Medulla oblongata (tissue), 1 donor: ENCODE results near the gene GZMA.
A peak's percentile ranks its signal among the peaks of the same experiment; 100 is the strongest.
"Not testable (repeated sequence)": the region's sequence is repeated elsewhere in the genome, so short reads cannot be mapped to it uniquely, and the experiment has no call there.

Experiments used
- DNase-seq: peaks from one replicate; pipeline ENCODE4 v3.0.0-alpha.2; 2015; ENCODE audit errors: extremely low spot score

Gene GZMA

DNA sequence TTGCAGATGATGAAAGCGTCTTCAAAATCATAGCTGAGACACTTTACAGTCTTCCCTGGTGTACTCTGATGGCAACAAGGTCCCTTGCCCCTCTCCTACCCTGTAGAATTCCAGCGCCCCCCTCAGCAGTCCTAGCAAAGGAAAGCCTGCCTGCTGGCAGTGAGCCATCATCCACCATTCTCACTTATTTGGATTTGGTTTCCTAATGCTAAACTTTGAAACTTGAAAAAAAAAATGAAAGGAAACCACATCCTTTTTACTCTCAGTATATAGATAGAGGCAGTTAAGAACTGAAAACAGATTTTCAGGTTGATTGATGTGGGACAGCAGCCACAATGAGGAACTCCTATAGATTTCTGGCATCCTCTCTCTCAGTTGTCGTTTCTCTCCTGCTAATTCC lies at the start of gene GZMA:
TSS of gene GZMA (plus strand) at position 299 of the 400 bp plus-strand sequence. CDS start at position 336, 37 bp downstream.
- DNase-seq, result no peak

DNA sequence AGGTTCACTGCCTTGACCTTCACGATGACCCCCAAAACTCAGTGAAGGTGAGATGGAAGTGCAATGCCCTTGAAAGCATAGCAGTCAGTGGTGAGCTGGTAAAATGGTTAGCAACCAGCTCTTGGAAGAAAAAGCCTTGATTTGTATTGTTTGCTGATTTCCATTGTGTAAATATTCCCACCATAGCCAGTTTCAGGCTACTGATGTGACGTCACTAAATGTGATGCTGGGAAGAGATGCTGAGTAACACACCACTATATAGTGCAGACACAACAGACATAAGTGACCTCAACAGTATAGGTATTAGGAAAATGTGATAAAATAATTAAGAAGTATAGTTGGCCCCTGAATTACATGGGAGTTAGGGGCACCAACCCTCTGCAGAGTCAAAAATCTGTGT lies 47.3 kb upstream of the GZMA start:
- no peak for DNase-seq

DNA sequence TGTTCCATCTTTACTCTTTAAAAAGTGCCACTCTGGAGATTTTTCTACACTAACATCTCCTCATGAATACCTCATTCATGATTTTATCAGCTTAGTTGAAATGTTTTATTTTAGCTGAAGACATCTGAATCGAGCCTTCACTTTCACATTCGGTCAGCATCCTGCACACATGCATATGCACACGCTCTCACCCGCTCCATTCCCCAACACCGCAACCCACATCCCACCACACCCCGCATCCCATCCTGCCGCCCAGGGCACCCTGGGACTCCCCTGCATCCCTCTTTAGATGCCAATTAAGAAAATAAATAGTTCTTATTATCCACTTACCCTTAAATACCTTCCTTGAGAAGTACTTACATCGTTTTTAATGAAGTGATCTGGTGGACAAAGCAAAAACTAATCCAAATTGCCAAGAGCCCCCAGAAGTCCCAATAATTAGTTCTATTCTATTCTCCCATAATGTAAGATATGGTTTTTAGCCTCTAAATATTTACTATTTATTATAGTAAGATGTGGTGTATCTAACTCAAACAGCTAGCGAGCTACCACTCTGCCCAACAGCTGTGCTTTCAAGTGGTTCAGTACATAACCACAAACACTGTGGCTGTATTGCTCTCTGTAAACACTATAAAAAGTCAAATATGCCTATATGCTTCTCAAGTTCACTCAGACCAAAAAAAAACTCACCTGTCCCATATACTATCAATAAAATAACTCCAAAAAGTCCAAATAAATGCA lies 40.2 kb upstream of the GZMA start:
- no peak for DNase-seq

DNA sequence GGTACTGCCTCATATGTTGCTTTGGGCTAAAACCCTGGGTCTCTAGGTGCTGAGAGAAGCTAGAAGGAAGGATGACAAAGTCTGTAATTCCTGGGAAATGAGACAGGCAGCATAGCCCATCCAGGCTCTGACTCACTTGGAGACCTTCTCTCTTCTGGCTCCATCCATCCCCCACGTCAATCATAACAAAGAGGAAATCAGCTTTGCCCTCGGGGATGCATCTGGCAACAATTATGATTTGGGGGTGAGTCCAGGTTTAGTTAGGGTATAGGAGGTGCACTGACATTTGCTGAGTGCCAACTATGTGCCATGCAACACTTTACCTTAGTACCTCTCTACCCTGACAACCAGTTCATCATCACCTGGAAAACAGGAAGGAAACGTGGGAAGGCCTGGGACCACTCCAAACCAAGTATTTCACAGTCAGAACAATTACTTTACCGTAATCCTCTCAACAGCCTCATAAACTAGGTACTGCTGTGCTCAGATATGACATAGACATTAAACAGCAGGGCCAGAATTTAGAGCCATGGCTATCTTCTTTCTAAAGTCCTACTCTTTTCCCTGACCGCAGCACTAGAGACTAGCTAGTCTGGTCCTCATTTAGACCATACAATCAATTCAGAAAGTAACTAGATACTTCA lies 39.1 kb upstream of the GZMA start:
- no peak for DNase-seq

DNA sequence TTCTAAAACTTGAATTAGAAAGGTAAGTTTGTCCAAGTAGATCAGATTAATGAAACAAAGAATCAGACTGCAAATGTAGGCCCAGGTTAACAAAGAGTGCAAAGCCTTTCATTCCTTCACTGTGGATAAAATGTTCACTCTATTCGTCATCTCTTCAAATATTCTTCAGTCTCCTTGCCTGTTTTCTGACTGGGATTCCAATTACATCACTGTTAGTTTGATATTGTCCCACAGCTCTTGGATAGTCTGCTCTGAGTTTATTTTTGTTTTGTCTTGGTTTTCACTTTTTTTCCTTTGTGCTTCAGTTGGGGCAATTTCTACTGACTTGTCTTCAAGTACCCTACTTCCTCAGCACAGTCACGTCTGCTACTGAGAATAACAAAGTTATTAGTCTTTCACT lies 38.5 kb upstream of the GZMA start:
- no peak for DNase-seq

DNA sequence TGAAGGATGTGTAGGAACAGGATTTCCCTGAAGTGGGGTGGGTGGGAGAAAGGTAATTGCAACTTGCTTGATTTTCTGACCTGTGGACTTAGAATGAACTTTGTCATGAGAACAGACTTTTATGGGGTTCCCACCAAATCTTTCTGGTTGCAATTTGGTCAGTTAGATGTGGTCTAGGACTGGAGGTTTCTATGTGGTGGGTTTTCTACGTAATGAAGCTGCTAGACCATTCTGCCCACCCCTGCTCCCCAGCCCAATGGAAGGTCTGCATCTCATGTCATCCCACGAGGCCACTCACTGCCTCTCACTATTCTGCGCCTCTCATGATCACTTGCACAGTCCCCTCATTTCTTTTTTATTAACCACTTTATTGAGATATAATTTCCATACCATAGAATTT lies 37.9 kb upstream of the GZMA start:
- DNase-seq, result no peak

DNA sequence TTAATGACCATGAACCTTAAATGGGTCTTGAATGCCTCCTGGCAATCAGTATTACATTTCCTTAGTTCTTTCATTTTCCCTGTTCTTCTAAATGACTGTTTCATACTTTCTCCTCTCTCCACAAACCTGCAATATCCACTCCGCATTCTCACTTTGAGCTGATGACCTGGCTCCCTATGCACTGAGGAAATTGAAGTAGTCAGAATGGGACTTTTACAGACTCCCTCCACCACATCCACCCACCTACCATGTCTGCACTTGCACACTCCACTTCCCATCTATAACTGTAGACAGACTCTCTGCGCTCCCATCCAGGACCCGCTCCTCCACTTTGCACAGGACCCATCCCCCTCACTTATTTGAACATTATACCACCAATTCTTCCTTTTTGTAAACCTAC lies 36.2 kb upstream of the GZMA start:
- DNase-seq, result no peak

DNA sequence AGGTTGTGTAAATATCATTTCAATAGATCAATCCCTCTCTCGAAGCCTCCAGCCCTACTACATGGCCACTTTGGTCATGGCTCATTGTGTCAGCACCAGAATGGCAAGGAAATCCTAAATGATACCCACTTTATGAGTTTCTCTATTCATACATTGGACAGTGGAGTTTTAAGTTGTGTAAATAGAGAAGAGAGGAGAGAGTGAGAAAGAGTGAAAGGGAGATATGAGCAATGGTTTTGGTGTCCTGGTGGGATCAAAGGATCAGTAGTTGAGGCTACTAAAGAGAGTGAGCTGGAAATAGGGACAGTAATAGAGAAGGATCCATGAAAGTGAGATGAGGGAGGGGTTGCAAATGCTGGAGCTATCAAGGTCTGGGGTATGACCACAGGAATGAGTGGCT lies 31.5 kb upstream of the GZMA start:
- DNase-seq, result no peak

DNA sequence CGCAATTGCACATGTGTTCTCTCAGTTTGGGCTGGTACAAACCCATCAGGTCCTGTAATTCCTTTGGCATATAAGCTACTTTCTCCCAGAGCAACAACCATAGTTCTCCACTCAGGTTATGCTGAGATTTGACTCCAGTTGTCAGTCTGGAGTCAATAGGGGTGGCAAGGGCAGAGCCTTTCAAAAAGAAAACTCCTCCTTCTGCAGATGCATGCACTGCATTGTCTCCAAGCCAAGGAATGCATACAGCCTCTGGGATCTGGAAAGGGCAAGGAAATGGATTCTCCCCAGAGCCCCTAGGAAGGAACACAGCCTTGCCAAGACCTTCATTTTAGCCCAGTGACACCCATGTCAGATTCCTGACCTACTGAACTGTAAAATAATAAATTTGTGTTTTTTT lies 31.0 kb upstream of the GZMA start:
- no peak for DNase-seq

DNA sequence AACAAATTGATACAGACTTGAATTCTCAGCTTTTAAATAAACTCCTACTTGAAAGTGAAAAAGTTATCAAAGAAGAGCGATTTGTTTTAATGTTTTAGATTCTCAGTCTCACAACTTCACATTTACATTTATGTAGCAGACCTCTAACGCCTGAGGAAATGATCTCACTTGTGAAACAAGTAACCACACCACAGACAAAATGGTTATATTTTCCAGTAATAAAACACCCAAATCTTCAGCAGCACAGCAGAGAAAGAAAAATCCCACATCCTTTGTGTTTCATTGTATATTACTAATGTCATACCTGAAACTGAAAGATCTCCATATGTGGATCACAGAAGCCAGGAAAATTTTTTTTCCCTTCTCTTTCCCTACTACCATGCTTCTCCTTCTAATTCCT lies 29.8 kb upstream of the GZMA start:
- DNase-seq, result no peak

DNA sequence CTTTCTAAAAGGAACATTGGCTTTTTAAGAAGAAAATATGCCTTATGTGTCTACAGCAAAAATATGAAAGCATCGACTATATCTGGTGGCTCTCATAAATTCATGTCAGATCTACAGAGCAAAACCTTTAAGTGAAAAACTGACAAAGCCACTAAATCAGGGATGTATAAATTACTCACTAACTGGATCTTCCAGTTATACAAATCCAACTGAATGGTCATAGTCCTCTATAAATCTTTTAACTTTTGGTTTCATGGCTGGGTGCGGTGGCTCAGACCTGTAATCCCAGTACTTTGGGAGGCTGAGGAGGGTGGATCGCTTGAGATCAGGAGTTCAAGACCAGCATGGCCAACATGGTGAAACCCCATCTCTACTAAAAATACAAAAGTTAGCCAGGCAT lies 29.2 kb upstream of the GZMA start:
- DNase-seq, result no peak

DNA sequence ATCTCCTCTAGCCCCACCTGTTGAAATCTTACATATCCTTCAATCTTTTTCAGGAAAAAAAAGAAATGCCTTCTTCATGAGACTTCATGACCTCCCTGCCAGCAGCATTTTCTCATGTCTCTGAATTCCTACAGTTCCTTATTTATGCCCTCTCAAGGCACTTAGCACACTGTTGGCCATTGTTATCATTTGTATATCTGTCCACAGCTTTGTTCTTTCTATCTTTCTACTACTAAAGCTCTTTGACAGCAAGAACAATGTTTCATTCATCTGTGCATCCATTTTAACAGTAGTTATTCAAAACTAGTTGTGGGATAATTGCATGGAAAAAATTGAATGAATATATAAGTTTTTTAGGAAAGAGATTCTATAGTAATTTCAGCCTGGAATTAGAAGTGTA lies 20.9 kb upstream of the GZMA start:
- peak; percentile 62 for DNase-seq

DNA sequence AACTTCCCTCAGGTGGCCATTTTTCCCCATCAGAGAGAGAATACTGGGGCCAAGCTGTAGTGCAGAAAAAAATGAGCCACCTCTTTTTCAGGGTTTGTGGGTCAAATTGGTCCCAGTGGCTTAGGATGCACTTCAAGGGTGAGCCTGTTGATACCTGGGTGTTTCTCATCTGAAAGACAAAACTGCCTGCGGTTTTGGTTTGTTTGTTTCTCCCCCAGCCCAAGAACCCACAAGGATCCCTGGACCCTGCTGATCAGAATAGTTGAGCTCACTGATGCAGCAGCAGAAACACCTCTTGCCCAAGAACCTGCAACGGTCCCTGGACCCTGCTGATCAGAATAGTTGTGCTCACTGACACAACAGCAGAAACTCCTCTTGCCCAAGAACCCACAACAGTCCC lies 13.1 kb upstream of the GZMA start:
- DNase-seq, result not testable (repeated sequence)

DNA sequence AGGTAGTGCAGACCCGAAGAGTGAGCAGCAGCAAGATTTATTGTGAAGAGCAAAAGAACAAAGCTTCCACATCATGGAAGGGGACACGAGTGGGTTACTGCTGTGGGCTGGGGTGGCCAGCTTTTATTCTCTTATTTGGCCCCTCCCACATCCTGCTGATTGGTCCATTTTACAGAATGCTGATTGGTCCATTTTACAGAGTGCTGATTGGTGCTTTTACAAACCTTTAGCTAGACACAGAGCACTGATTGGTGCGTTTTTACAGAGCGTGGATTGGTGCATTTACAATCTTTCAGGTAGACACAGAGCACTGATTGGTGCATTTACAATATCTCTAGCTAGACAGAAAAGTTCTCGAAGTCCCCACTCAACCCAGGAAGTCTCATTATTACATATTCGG lies 11.4 kb upstream of the GZMA start:
- DNase-seq, result not testable (repeated sequence)

DNA sequence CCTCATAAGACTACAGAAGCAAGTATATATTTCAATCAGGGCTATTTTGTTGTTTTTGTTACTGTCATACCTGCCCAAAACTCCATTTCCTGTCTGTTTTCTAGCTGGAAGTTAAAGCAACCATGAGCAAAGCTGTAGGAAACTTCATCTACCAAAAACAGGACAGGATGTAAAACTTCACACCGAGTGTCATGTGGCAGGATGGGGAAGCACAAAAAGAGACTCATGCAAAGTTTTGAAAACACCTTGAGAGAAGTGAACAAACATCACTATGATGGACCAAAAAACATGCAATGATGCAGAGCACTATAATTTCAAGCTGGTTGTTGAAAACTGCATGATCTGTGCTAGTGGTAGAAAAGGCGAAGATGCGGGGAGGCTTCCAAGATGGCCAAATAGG lies 6.3 kb upstream of the GZMA start:
- no peak for DNase-seq

DNA sequence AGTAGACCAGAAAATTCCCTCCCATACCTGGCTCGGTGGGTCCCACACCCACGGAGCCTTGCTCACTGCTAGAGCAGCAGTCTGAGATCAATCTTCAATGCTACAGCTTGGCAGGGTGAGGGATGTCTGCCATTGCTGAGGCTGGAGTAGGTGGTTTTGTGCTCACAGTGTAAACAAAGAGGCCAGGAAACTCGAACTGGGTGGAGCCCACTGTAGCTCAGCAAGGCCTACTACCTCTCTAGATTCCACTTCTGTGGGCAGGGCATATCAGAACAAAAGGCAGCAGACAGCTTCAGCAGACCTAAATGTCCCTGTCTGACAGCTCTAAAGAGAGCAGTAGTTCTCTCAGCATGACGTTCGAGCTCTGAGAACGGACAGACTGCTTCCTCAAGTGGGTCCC lies 5.6 kb upstream of the GZMA start:
- no peak for DNase-seq

DNA sequence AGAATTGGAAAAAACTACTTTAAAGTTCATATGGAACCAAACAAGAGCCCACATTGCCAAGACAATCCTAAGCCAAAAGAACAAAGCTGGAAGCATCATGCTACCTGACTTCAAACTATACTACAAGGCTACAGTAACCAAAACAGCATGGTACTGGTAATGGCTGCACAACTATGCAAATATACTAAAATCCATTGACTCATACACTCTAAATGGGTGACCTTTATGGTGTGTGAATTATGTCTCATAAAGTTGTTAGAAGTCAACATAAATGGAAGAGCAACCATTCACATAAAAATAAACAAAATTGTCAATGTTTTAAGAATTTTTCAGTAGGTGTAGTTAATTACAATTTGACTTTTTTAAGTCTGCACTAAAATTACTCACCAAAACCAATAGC lies 1.3 kb upstream of the GZMA start:
- not testable (repeated sequence) for DNase-seq

DNA sequence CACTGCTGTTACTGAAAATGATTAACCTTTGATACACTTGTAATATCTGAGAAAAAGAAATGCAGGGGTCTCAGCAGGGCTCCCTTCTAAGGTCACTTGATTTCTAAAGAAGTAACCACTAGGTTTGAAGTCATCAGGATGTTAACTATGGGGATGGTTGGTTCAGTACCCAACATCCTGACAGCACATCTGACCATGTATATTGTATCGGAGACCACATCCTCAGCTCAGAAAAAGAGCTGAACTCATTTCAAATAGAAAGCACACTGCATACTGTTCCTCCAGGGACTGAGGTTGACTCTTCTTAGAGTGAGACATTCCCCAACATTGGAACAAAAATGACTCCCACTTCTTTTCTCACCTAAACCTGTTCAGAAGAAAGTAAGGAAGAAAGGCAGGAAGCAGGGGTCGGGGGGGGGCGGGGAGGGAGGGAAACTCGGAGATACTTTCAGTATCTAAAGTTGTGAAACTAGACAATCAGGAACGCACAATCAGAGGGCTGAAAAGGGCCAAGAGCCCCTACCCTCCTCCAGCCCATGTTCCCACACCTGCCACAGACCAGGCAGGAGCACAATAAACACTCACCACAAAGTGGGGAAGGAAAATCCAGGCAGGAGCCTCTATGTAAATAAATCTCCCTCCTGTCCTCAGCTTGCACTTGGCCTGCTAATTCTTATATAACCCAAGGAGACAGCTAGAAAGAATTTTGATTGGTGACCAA lies 730 bp upstream of the GZMA start:
- no peak for DNase-seq

DNA sequence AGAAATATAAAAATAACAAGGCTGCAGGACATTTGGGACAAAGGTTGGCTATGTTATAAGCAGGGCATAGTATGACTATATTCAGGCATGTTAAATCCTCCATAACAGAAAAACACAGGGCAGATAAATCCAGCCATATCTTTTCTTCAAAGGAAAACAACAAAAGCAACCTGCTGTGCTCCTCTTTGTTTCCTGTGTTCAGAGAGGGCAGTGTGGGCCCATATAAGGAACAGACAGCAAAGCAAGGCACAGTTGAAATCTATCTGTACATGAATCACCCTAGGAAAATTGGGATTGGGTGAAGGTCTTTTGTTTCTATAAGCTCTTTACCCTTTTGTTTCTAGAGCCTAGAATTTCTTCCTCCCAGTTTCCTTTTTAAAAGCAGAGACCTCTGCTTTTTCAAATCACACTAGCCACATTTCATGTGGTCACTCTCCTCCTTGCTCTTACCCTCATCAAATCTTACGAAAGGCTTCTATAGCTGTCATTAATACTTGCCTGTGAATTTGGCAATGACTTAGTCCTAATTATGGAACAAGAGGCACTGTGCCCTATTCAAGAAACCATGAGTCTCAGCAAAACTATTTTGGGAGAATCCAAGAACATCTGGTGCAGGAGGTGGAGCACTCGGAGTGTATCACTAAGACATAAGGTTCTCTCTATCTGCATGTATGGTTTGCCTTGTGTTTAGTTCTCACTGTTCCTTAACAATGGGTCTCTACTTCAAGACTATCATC lies 1.8 kb downstream of the GZMA start:
- no peak for DNase-seq

DNA sequence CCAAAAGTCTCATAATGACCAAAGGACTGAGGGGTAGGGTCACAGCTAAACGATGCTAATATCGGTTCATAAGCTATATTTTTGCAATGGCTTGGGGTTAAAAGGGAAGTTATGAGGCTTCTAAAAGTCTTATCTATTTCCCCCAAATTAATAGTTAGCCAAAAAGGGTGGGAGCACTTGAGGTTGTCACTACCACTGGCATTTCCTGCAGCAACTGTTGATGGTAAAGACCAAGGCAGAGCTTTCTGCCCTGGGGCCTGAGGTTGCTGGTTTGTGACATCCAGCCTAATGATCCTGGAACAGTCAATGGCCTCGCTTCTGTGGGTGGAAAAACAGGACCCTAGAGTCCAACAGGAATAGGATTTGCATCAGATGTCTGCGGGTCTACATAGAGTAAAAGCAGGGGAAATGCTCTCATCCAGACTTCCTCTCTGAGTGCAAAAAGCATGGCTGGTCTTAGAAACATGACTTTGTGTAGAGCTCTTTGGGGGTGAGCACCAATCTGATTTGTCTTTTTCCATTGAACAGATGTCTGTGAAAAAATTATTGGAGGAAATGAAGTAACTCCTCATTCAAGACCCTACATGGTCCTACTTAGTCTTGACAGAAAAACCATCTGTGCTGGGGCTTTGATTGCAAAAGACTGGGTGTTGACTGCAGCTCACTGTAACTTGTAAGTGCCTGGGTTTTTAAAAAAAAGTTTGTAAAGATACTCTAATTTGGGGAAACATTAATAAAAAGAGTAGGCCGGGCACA lies 2.7 kb downstream of the GZMA start:
- no peak for DNase-seq

DNA sequence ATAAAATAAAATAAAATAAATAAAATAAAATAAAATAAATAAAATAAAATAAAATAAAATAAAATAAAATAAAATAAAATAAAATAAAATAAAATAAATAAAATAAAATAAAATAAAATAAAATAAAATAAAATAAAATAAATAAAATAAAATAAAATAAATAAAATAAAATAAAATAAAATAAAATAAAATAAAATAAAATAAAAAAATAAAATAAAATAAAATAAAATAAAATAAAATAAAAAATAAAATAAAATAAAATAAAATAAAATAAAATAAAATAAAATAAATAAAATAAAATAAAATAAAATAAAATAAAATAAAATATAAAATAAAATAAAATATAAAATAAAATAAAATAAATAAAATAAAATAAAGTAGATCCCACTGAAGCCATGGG lies 3.5 kb downstream of the GZMA start:
- DNase-seq, result not testable (repeated sequence)

DNA sequence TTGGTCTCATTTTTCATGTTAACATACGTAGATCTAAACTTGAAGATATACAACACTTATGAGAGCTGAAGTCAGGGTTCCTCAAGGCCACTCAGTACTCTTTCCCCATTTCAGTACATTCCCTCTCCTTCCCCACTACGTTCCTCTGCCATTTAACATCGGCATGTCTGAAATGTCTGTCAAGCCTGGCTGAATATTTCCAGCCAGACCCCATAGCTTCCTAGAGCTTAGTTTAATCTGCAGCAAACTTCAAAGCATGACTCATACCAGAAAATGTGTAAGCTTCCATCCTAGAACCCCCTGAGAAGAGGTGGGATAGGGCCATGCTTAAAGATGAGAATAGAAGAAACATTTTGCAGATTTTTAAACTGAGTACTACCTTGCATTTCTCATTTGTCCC lies 6.2 kb downstream of the GZMA start:
- no peak for DNase-seq
